EH (cell line): ENCODE results near the gene ACP6.
"Not testable (repeated sequence)": the region's sequence is repeated elsewhere in the genome, so short reads cannot be mapped to it uniquely, and the experiment has no call there.

Source experiments
- DNase-seq: peaks from one replicate; pipeline ENCODE4 v3.0.0-alpha.2; 2015; ENCODE audit warnings: low read depth

ACP6 gene

DNA sequence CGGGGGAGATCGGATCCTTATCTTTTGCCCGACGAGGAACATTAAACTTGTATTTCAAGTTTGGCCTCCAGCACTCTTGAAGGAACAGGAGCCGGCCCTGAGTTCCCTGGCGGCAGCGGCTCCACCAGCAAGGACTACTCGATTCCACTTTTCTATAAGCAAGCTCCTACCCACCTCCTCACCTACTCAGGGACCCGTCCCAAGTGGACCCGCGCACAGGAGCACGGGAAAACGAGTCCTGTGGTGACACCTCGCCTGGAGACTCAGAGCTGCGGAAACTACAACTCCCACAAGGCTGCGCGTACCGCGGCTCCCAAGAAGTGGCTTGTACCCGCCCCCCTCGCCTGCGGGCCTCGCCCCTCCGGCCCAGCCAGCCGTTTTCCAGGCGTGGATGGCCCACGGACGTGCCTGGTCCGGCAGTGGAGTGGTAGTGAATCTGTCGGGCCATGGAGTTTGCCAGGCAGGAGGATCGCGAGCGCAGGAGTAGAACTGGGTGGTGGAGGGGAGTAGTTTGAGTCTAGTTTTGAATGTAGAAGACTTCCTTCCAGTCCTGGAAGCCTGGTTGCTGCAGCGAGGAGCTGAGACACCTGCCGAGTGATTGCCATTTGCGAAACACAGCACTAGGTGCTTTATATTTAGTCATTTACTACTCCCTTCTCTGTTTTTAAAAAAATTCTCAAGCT, at the start of gene ACP6:
Gene ACP6, minus strand, starts transcription at position 206 of the 683 bp plus-strand sequence. CDS start 476 bp downstream, outside the sequence.
- DNase-seq = peak; percentile 94

DNA sequence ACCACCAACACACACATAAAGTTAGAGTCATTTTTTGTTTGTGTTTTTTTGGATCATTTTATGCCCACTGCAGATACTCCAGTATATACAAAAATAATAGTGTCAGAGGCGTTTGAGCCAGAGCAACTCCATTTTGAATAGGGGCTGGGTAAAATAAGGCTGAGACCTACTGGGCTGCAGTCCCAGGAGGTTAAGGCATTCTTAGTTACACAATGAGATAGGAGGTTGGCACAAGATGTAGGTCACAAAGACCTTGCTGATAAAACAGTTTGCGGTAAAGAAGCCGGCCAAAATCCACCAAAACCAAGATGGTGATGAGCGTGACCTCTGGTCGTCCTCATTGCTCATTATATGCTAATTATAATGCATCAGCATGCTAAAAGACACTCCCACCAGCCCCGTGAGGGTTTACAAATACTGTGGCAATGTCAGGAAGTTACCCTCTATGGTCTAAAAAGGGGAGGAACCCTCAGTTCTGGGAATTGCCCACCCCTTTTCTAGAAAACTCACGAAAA, 49.4 kb upstream of the ACP6 start:
- DNase-seq = no peak

DNA sequence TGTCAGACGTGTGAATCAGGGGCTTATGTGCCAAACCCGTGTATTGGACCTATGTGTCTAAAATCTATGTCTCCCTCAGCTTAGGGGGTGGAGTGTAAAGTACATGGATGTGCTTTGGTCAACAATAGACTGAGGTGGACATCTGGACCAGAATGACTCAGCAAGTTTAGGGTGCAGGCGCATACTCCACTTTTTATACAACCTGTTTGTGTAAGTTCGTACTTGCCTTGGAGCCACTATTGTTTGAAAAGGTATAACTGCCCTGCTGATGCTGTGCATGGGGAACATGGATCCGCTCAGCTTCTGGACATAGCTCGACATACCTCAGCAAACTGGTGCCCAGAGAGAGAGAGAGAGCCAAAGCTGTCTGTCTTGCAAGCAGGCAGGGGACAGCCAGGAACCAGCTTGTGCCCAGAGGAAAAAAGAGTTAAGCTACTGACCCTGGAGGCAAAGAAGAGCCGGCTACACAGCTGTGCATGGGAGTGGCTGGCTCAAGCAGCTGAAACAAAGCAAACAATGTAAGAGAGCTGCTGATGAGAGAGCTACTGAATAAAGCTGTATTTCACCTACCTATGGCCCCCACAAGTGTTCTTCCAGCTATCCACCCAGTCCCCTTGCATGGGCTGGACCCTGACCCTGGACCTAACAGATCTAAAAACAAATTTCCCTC, 48.8 kb upstream of the ACP6 start:
- DNase-seq = no peak

DNA sequence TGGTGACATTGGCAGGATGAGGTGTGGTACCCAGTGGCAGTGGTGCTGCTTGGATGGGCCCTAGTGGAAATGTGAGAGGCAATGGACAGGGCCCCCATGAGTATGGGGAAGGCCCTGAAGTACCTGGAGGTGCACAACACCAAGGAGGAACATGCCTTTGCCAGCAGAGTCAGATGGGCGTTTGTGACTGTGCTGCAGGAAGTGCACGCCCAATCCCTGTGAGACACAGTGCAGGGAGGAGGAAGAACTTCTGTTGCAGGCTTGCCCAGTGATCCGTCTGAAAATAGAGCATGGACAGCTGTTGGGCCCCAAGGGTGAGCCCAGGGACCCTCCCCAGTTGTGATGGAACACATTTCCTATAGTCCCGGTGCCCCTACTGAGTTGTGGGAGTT, 47.4 kb upstream of the ACP6 start:
- no peak for DNase-seq

- DNase-seq = no peak
These were observed 46.9 kb upstream of the ACP6 start for GRCh38 chr1:147717051-147717705.

GRCh38 chr1:147712605-147713004, 42.3 kb upstream of the ACP6 start:
- no peak for DNase-seq

GRCh38 chr1:147700042-147701006, 30.0 kb upstream of the ACP6 start:
- peak; percentile 70 for DNase-seq

GRCh38 chr1:147699686-147700041, 29.3 kb upstream of the ACP6 start:
- DNase-seq = no peak

DNA sequence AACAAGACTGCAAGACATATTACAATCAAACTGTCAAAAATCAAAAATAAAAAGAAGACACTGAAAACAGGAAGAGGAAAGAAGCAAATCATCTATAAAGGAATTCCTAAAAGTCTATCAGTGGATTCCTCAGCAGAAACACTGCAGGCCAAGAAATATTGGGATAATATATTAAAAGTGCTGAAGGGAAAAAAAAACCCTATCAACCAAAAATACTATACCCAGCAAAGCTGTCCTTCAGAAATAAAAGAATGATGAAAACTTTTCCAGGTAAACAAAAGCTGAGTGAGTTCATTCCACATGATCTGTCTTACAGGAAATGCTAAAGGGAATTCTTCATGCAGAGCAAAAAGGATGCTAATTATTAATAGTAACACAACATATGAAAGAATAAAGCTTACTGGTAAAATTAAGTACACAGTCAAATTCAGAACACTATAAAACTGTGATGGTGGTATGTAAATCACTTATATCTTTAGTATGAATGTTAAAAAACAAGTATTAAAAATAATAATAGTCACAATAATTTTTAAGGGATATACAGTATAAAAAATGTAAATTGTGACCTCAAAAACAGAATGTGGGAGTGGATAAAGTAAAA, 12.9 kb upstream of the ACP6 start:
- no peak for DNase-seq

- DNase-seq = not testable (repeated sequence)
These were observed 10.4 kb upstream of the ACP6 start for GRCh38 chr1:147680608-147681235.

GRCh38 chr1:147677681-147678080, 7.4 kb upstream of the ACP6 start:
- not testable (repeated sequence) for DNase-seq

DNA sequence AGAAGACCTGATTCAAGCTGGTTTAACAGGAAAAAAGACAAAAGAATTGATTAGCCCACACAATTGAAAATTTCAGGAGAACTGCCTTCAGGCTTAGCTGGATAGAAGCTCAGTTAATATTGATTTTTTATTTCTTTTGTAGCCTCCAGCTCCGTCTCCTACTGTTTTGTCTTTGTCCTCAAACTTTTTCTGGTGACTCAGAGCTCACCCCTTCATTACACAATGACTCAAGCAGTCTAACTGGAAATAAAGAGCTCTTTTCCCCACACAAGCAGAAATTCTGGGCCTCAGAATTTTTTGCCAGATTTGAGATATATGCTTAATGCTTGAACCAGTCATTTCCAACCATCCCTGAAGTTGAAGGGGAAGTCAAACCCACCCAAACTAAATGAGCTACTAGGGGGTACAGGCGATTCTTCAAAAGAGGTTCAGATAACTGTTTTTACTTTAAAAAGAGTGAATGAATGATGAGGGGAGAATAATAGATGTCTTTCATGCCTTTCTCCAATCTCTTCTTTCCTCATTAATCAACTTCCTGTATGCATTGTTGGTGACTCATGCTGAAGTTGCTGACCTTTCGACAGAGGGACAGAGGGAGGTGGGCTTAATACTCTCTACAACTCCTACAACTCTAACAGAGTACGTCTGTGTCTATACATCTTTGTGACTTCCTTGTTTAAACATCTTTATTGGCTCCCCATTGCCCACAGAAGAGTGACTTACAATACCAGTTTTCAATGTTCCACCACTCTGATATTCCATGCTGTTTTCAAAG, 6.2 kb upstream of the ACP6 start:
- DNase-seq = peak; percentile 65

- no peak for DNase-seq
These were observed 3.5 kb upstream of the ACP6 start for GRCh38 chr1:147673816-147674215.

DNA sequence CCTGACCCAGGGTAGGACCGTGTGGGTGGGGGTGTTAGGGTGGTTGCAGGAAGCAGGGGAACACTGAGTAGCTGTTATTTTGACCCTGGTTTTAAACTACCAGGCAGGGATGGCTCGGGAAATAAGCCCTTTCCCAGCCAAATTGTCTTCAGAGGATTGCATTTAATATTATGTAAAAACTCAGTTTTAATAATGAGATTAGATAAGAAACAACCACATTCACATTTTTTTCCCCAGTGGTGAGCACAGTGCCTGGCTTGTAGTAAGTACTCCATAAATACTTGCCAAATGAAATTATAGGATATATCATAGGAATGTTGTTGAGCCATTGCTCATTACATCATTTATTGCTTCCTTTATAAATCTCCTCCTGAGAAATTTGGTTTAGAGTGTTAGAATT, 3.1 kb upstream of the ACP6 start:
- DNase-seq = peak; percentile 31

- peak; percentile 59 for DNase-seq
These were observed 630 bp downstream of the ACP6 start for GRCh38 chr1:147669469-147670318.

- DNase-seq = no peak
These were observed 4.8 kb downstream of the ACP6 start for GRCh38 chr1:147665521-147665920.

DNA sequence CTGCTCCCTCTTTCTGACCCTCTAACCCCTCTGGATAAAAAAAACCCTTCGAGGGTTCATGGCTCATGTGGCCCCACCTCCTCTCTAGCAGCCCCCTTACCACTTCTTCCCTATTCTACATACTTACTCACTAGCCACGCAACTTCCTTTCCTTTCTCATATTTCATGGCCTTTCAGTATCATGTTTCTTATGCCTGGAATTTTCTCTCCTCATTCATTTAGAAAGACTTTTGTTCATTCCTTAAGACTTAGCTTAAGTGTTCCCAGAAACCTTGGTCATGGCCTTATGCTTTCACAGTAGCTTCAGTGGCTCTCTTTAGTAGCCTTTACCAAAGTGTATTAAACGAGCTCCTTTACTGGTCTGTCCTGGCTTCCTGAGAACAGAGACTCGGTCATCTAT, 6.1 kb downstream of the ACP6 start:
- peak; percentile 51 for DNase-seq

DNA sequence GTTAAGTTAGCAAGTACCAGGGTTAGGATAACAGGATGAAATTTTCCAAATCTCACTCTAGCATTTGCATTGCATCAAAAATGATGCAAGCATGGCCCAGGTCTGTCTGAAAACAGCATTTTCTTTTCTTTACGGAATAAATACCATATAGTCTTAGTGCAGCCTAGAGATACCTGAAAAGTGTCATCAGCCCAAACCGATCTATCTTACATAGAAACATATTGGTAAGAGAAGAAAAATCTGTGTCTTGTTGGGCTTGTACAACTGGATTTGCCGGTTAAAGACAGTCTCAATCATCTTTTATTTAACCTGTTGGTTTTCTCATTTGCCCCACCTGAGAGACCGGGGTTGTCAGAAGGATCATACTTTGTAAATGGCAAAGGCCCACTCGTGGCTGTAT, 15.8 kb downstream of the ACP6 start:
- no peak for DNase-seq

- DNase-seq = no peak
These were observed 18.0 kb downstream of the ACP6 start for GRCh38 chr1:147652306-147652705.
